Ovary (tissue), 9 donors: ENCODE results near the gene ADAMTS6. TPM values are rescaled to one million over a fixed set of nuclear protein-coding genes. Genes with fewer than 3 reads are reported as not detected.

Experiments
- DNase-seq, 5 donors: peaks; one replicate each; pipeline ENCODE4 v3.0.0-alpha.2; 2019 to 2020
- H3K27ac ChIP-seq, 2 donors: fragments of 200-600 bp; one replicate each; pipeline versions ENCODE4 v1.5.1 to v1.8.0; 2019 to 2022
- H3K27me3 ChIP-seq: fragments of 200-600 bp; one replicate; pipeline ENCODE4 v1.8.0; 2022
- H3K36me3 ChIP-seq: fragments of 200-600 bp; sonication (generic); one replicate; pipeline ENCODE4 v1.5.1; 2019
- H3K4me1 ChIP-seq: one replicate; pipeline ENCODE4 v1.8.1; 2013; ENCODE audit warnings: mild to moderate bottlenecking, moderate library complexity; ENCODE audit not compliant: insufficient read depth
- H3K4me3 ChIP-seq: fragments of 200-600 bp; sonication (generic); one replicate; pipeline ENCODE4 v1.5.1; 2017
- H3K9me3 ChIP-seq, 2 donors: fragments of 200-600 bp in 1 of 2; sonication (generic) in 1 of 2; one replicate each; pipeline versions ENCODE4 v1.5.1 to v1.8.1; 2013 to 2019; ENCODE audit warnings: mild to moderate bottlenecking in 1 of 2, moderate library complexity in 1 of 2
- CTCF ChIP-seq, 3 donors: fragments of 450-650 bp in 2 of 3; fragments of 200-600 bp in 1 of 3; IDR thresholded peaks; one replicate each; pipeline versions ENCODE4 v1.5.1 to v1.8.0; 2016 to 2022; ENCODE audit warnings: antibody characterized with exemption in 3 of 3, mild to moderate bottlenecking in 1 of 3
- EP300 ChIP-seq: sonication (generic); formaldehyde crosslinking; IDR thresholded peaks from one replicate; pipeline ENCODE4 v1.6.1; 2017; ENCODE audit warnings: antibody characterized with exemption
- POLR2A ChIP-seq: fragments of 450-650 bp; IDR thresholded peaks from one replicate; pipeline ENCODE4 v1.6.1; 2017; ENCODE audit warnings: antibody characterized with exemption, mild to moderate bottlenecking, moderate library complexity
- WGBS, 3 donors: extraction: QIAGEN DNeasy Blood & Tissue Kit in 1 of 3; methylation state at CpG; one replicate each; pipeline versions ENCODE4 v1.1.5 to v1.1.7; 2013 to 2017; 5-methylcytosine and 5-hydroxymethylcytosine counted together
- intact Hi-C, 4 donors: fragments of 100-400 bp; cut with DNase I; formaldehyde crosslinking; loops; one replicate each; pipeline versions ENCODE4 v1.11.0 to v1.15.1; 2022 to 2023
- polyA plus RNA-seq, 2 donors: library from polyadenylated mRNA; stranded (reverse); fragments of 200-250 nt in 1 of 2; fragments of 350-450 nt in 1 of 2; fragmentation: Illumina TruSeq in 1 of 2; extraction: RNeasy Lipid Tissue Mini Kit (QIAGEN cat#74804) in 1 of 2; gene quantifications; one replicate each; pipeline ENCODE4 v1.2.3, GENCODE V29; 2013 to 2014
- total RNA-seq, 7 donors: library from RNA; depleted of rRNA in 2 of 7; stranded (reverse); fragments of >200 nt in 2 of 7; fragmentation: NEBNext Ultra II Directional in 3 of 7; extraction: Animal tissue kit (Norgen Biotek cat#: 25700) in 3 of 7; gene quantifications; one replicate each; pipeline versions ENCODE4 v1.1.0 to v1.2.4, GENCODE V29; 2016 to 2023
- donor health status: DM: no; HTN: no; CAD: no; lungs with moderate emphysema.
- donor health status: DM: no; HTN: no; CAD: no.
- donor health status: Bipolar disorder and iron deficiency.
- donor health status: DM: yes; HTN: yes; CAD: no.
- donor health status: DM: no; HTN: no; CAD: no.
- donor health status: DM: yes; HTN: yes; CAD: no.

ADAMTS6 gene
- total and polyA plus RNA-seq, 9 donors: 0.96 to 7.2 (median 2.2) TPM

GRCh38 chr5:65229841-65230240 lies 251.9 kb downstream of the ADAMTS6 start:
- TF ChIP-seq POLR2A (no peak), CTCF (IDR thresholded peaks at IDR 0.05) (no peak), EP300 (no peak)
- Histone ChIP-seq H3K27ac (no peak overlapping the region), H3K9me3 (no peaks in the 10 kb centered on the region), H3K4me3 (no peak overlapping the region), H3K27me3 (no peaks in the 10 kb centered on the region), H3K4me1 (no peaks in the 10 kb centered on the region), H3K36me3 (no peaks in the 10 kb centered on the region)
- DNase-seq: no peak
- intact Hi-C loops: no loop called here
- WGBS, 3 donors: 94 to 96% (median 95%) methylated on average over 1 of the region's 1 CpG

GRCh38 chr5:65213921-65214525 lies 267.7 kb downstream of the ADAMTS6 start:
- no peak for DNase-seq
- Histone ChIP-seq H3K4me3 (no peak overlapping the region), H3K27me3 (no peaks in the 10 kb centered on the region), H3K36me3 (no peaks in the 10 kb centered on the region), H3K9me3 (no peaks in the 10 kb centered on the region), H3K27ac (no peak overlapping the region), H3K4me1 (no peaks in the 10 kb centered on the region)
- TF ChIP-seq POLR2A (no peak), EP300 (no peak), CTCF (IDR thresholded peaks at IDR 0.05) (no peak)
- intact Hi-C loops: no loop called here
- 85 to 93% (median 91%) methylated on average over 6 of the region's 6 CpGs for WGBS, 3 donors

GRCh38 chr5:65209341-65209740 lies 272.4 kb downstream of the ADAMTS6 start:
- H3K27ac ChIP-seq: no peak overlapping the region

GRCh38 chr5:65204966-65205365 lies 276.8 kb downstream of the ADAMTS6 start:
- Histone ChIP-seq H3K9me3 (no peaks in the 10 kb centered on the region), H3K4me1 (no peaks in the 10 kb centered on the region), H3K36me3 (no peaks in the 10 kb centered on the region), H3K4me3 (no peak overlapping the region), H3K27me3 (no peaks in the 10 kb centered on the region), H3K27ac (no peak overlapping the region)
- WGBS, 3 donors: 65 to 85% (median 78%) methylated on average over 3 of the region's 3 CpGs
- intact Hi-C loops: loop anchor here in 1 of 4 donors (5.0 kb wide), 1 partner anchor 238 kb away; no protein-coding TSS in a partner anchor
- no peak for TF ChIP-seq CTCF (IDR thresholded peaks at IDR 0.05)
- TF ChIP-seq POLR2A: no peak
- no peak for TF ChIP-seq EP300
- no peak for DNase-seq

More at GRCh38 chr5:65209341-65209740, 272.4 kb downstream of the ADAMTS6 start:
- H3K4me3 ChIP-seq: no peak overlapping the region
- intact Hi-C loops: loop anchor here in 1 of 4 donors (5.0 kb wide), 1 partner anchor 242 kb away; no protein-coding TSS in a partner anchor
- no peaks in the 10 kb centered on the region for H3K27me3 ChIP-seq
- no peaks in the 10 kb centered on the region for H3K4me1 ChIP-seq
- DNase-seq: no peak
- TF ChIP-seq POLR2A (no peak), EP300 (no peak), CTCF (IDR thresholded peaks at IDR 0.05) (no peak)
- H3K36me3 ChIP-seq: no peaks in the 10 kb centered on the region
- no peaks in the 10 kb centered on the region for H3K9me3 ChIP-seq
